GM12878 (cell line): Measurements from ENCODE around the gene TACR1.

Experiments
- BCL11A ChIP-seq: IDR thresholded peaks from 2 replicates; pipeline ENCODE4 v1.6.1; 2011; ENCODE audit warnings: low read depth, low read length
- CUX1 ChIP-seq: IDR thresholded peaks from 2 replicates; pipeline ENCODE4 v1.6.1; 2012; ENCODE audit warnings: improper control_type of control experiment, low read depth, low read length; ENCODE audit not compliant: insufficient replicate concordance
- DPF2 ChIP-seq: fragments of 450-650 bp; IDR thresholded peaks from 2 replicates; pipeline ENCODE4 v1.6.1; 2017; ENCODE audit warnings: mild to moderate bottlenecking
- POLR2AphosphoS5 ChIP-seq: IDR thresholded peaks from 2 replicates; pipeline ENCODE4 v1.6.1; 2011; ENCODE audit warnings: mild to moderate bottlenecking, low read length, inconsistent platforms
- SP1 ChIP-seq: IDR thresholded peaks from one replicate; pipeline ENCODE4 v1.6.1; 2011; ENCODE audit warnings: low read depth, low read length
- TAF1 ChIP-seq: IDR thresholded peaks from 2 replicates; pipeline ENCODE4 v1.6.1; 2011; ENCODE audit warnings: mild to moderate bottlenecking, low read depth, low read length, borderline replicate concordance
- TCF3 ChIP-seq: IDR thresholded peaks from 2 replicates; pipeline ENCODE4 v1.6.1; 2012; ENCODE audit warnings: low read depth, mild to moderate bottlenecking, low read length, borderline replicate concordance; ENCODE audit not compliant: insufficient read depth
- ZNF207 ChIP-seq: fragments of 450-650 bp; IDR thresholded peaks from 2 replicates; pipeline ENCODE4 v1.6.1; 2014; ENCODE audit warnings: antibody characterized with exemption, mild to moderate bottlenecking, borderline replicate concordance
- ZNF384 ChIP-seq: IDR thresholded peaks from 2 replicates; pipeline ENCODE4 v1.6.1; 2012; ENCODE audit warnings: low read depth, mild to moderate bottlenecking, low read length, improper control_type of control experiment, borderline replicate concordance
- TF ChIP-seq, protein P1 (sequence below): IDR thresholded peaks from 2 replicates; pipeline ENCODE4 v1.6.1; 2012; ENCODE audit warnings: mild to moderate bottlenecking, low read depth, low read length
- TF ChIP-seq, protein P2 (sequence below), 3 experiments: IDR thresholded peaks in 2 of 3; conservative IDR thresholded peaks in 1 of 3; 2 replicates each; pipeline ENCODE4 v1.5.1; 2011; ENCODE audit warnings: low read depth in 3 of 3, low read length in 3 of 3, mild to moderate bottlenecking in 3 of 3, control low read depth in 2 of 3, moderate library complexity in 2 of 3, inconsistent platforms in 1 of 3, mixed read lengths in 1 of 3; ENCODE audit not compliant: control insufficient read depth in 2 of 3, insufficient read depth in 1 of 3; ENCODE audit errors: extremely low read depth in 1 of 3
- TF ChIP-seq, protein P3 (sequence below): IDR thresholded peaks from 2 replicates; pipeline ENCODE4 v1.6.1; 2011; ENCODE audit warnings: low read depth, low read length, improper control_type of control experiment, borderline replicate concordance

DNA sequence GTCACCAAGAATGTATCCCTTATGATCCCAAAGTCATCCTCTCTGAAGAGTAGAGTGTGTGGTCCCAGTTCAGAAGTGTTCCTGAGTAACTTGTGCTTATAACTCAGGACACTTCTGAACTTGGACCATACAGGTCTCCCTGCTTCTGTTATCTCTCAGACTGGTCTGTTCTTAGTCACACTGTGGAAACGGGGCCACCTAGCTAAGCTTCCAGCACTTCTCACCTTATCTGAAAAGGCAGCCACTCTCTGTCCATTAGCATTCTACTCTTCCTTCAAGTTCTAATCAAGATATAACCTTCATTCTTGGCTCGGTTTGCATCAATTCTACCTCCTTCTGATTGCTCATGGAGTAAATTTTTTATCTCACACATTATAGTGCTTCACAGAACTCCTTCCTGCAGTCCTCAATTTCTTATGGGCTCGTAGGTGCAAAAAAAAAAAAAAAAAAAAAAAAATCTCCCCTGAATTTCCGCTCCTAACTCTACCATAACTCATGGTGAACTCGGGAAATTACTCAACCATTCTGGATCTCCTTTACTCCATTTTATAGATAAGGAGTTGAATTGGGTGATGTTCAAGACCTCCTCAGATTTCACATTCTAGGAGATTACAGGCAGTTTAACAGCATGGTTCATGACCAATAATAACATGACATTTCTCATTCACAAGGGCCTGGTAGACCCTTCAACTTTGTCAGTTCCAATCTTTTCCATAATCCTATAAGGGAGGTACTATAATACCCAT, 108.4 kb downstream of the TACR1 start:
- TF ChIP-seq, protein P1, sequence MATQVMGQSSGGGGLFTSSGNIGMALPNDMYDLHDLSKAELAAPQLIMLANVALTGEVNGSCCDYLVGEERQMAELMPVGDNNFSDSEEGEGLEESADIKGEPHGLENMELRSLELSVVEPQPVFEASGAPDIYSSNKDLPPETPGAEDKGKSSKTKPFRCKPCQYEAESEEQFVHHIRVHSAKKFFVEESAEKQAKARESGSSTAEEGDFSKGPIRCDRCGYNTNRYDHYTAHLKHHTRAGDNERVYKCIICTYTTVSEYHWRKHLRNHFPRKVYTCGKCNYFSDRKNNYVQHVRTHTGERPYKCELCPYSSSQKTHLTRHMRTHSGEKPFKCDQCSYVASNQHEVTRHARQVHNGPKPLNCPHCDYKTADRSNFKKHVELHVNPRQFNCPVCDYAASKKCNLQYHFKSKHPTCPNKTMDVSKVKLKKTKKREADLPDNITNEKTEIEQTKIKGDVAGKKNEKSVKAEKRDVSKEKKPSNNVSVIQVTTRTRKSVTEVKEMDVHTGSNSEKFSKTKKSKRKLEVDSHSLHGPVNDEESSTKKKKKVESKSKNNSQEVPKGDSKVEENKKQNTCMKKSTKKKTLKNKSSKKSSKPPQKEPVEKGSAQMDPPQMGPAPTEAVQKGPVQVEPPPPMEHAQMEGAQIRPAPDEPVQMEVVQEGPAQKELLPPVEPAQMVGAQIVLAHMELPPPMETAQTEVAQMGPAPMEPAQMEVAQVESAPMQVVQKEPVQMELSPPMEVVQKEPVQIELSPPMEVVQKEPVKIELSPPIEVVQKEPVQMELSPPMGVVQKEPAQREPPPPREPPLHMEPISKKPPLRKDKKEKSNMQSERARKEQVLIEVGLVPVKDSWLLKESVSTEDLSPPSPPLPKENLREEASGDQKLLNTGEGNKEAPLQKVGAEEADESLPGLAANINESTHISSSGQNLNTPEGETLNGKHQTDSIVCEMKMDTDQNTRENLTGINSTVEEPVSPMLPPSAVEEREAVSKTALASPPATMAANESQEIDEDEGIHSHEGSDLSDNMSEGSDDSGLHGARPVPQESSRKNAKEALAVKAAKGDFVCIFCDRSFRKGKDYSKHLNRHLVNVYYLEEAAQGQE = no peak
- TF ChIP-seq, protein P2, sequence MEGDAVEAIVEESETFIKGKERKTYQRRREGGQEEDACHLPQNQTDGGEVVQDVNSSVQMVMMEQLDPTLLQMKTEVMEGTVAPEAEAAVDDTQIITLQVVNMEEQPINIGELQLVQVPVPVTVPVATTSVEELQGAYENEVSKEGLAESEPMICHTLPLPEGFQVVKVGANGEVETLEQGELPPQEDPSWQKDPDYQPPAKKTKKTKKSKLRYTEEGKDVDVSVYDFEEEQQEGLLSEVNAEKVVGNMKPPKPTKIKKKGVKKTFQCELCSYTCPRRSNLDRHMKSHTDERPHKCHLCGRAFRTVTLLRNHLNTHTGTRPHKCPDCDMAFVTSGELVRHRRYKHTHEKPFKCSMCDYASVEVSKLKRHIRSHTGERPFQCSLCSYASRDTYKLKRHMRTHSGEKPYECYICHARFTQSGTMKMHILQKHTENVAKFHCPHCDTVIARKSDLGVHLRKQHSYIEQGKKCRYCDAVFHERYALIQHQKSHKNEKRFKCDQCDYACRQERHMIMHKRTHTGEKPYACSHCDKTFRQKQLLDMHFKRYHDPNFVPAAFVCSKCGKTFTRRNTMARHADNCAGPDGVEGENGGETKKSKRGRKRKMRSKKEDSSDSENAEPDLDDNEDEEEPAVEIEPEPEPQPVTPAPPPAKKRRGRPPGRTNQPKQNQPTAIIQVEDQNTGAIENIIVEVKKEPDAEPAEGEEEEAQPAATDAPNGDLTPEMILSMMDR (IDR thresholded peaks at IDR 0.05 in 2 of 3, conservative IDR thresholded peaks at IDR 0.05 in 1 of 3; ENCODE audit: control insufficient read depth in 2 of 3, extremely low read depth in 1 of 3, insufficient read depth in 1 of 3, low read depth in 3 of 3, low read length in 3 of 3) = no peak
- TF ChIP-seq TAF1 (no peak), BCL11A (no peak), POLR2AphosphoS5 (no peak), ZNF207 (no peak), DPF2 (no peak), TCF3 (no peak), ZNF384 (no peak), CUX1 (no peak), SP1 (no peak)
- TF ChIP-seq, protein P3, sequence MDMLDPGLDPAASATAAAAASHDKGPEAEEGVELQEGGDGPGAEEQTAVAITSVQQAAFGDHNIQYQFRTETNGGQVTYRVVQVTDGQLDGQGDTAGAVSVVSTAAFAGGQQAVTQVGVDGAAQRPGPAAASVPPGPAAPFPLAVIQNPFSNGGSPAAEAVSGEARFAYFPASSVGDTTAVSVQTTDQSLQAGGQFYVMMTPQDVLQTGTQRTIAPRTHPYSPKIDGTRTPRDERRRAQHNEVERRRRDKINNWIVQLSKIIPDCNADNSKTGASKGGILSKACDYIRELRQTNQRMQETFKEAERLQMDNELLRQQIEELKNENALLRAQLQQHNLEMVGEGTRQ = no peak
